Right forelimb (tissue), 1 donor: ENCODE measurements around the gene EHD4.

ENCODE experiments used
- DNase-seq: peaks from one replicate; pipeline ENCODE4 v3.0.0-alpha.2; 2018

EHD4 gene

GRCh38 chr15:41892621-41893421 is 79.5 kb downstream of the EHD4 start:
- no peak for DNase-seq

DNA sequence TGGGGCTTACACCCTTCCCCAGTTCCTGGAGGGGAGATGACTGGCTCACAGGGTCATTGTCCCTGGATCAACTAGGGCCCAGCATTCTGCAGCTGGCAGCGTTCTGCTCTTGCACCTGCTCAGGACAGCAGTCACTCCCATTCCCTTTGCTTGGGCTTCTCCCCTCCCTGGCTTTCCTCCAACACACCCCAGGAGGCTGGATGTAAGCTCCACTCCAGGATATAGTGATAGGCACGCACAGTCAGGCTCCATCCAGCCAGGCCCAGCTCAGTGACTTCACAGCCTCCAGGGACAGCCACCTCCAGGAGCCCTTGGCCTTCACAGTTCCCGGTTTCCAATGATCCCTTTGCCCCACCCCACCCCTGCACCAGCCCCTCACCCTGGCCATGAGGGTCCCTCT is 80.4 kb downstream of the EHD4 start:
- DNase-seq, result no peak

DNA sequence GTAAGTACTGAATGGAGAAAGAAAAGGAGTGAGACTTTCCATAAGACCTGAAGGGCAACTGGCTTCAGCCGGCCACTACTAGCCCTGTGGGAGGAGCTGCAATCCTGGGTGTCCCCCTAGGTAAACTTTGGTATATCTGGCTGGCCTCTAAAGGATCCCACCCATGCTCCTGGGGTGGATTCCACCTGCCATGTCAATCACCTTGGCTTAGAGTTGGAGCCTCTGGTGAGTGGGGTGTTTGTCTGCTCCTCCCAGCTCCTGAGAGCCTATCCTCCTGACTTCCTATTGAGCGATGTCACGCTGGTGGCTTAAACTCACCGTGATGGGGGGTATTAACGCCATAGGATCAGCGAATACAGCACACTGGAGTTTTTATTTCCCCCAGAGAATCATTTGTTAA is 81.1 kb downstream of the EHD4 start:
- no peak for DNase-seq

DNA sequence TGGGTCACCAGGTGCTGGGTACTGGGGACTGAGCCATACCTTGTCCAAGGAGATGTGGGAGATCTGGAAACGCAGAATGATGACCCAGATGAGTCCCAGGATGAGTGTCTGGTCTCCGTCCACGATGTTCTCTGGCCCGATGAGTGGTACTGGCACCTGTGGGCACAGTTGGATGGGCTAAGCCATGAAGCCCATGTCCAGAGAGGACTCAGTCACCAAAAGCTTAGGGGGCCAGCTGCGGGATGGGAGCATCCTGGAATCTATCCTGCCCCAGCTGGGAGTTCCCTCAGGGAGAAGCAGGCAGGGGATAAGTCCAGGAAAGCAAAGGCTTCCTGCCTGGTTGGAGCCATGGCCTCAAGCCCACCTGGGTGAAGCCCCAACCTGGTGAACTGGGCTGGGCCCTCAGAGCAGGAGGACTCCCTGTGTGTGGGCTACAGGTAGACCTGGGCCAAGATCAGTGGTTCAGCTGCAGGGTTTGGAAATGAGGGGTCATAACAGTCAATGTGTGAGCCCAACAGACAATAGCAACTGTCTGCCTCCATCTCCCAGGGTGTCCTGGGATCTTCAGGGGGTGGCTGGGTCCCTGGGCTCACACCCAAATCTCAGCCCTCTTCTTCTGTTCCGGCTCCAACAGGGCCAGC is 82.2 kb downstream of the EHD4 start:
- DNase-seq, result no peak

GRCh38 chr15:41888662-41889253 is 83.6 kb downstream of the EHD4 start:
- no peak for DNase-seq

GRCh38 chr15:41887893-41888292 is 84.5 kb downstream of the EHD4 start:
- DNase-seq, result no peak

GRCh38 chr15:41887161-41887560 is 85.2 kb downstream of the EHD4 start:
- no peak for DNase-seq

DNA sequence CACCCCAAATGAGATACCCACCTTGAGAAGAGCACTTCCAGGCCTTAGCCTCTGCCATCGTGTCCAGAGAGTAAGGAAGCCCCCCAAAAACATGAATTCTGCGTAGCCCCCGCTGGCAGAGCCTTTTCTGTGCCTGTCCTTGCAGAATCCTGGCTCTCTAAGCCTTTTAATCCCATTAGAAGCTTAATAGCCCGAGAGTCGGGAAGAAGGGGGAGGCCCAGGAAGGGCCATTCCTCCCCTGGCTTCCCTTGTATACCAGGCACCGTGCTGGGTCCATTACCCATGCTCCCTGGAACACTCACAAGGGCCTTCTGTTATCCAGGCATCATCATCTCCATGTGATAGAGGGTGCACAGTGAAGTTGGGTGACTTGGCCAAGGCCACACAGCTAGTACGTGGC is 85.6 kb downstream of the EHD4 start:
- DNase-seq, result no peak

DNA sequence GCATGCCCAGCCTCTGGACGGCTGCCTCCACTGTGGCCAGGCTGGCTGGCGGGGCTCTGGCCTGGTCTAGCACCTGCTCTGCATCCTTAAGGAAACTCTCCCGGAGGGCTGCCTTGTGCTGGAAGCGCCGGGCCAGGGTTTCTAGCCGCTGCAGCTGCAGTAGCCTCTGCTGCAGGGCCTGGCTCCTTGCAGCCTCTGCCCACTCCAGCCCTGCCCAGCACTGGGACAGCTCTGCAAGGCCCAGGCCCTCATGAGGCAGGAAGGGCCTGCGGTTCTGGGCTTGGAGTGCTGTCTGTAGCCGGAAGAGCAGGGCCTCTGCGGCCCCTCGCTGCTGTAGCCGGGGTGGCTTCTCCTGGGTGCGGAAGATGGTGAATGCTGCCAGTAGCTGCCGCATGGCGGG is 86.5 kb downstream of the EHD4 start:
- DNase-seq, result no peak

DNA sequence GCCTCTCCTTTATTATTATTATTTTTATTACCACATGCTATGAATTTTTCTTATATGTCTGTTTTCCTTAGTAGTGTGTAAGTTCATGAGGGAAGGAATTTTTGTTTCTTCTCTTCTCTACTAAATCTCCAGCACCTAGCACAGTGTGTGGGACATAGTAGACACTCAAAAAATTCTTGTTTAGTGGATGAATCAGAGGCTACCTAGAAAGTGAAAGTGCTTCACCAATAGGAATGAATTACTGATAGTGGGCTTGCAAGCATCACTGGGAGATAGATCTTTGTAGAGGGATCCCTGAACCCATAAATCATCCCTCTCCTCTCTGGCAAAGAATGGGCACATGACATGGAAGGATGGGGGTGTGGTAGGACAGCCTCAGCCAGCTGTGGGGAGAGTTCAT is 87.0 kb downstream of the EHD4 start:
- DNase-seq, result no peak

DNA sequence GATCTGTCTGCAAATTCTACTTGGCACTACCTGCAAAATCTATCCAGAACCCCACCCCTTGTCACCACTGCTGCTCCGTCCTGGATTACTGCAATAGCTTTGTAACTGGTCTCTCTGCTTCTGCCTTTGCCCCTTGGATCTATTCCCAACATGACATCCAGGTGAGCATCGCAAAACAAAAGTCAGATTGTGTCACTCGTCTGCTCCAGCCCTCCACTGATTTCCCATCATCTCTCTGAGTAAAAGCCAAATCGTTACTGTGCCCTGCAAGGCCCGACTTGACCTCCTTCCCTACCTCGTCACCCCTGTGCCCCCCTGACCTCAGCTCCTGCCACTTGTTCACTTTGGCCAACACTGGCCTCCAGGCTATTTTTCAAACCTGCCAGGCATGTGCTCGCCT is 87.9 kb downstream of the EHD4 start:
- DNase-seq, result no peak

GRCh38 chr15:41883484-41883825 is 88.9 kb downstream of the EHD4 start:
- DNase-seq, result no peak

- no peak for DNase-seq
Measured at GRCh38 chr15:41882689-41883483, 89.5 kb downstream of the EHD4 start.

DNA sequence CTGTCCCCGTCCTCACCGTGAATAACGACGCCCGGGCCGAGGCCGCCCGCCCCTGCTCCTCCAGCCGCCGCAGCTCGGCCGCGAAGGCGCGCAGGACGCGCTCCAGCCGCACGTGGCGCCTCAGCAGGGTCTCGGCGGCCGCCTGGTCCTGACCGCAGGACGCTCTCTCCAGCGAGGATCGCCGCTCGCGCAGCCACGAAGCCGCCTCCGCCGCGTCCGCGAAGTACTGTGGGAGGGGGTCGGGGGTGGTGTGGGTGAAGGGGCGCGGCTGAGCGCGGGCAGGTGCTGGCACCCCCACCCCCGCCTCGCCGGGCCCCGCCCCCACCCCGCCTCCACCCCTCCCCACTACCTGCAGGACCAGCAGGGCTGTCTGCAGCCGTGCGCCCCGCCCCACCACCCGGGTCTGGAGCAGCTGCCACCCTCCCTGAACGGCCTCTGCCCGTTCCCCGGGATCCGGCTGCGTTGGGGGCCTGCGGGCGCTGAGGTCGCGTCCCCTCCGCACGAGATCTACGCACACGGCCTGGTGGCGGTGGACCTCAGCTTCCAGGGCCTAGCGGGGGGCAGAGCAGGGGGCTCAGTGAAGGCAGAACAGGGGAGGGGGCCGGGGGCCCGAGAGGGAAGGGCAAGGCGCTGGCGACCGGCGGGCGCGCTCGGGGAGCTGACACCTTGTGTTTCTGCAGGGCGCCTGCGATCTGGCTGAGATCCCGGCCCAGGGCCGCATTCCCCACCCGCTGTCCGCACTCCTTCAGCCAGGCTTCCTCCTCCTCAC is 90.3 kb downstream of the EHD4 start:
- no peak for DNase-seq

GRCh38 chr15:41881550-41881919 is 90.8 kb downstream of the EHD4 start:
- no peak for DNase-seq

DNA sequence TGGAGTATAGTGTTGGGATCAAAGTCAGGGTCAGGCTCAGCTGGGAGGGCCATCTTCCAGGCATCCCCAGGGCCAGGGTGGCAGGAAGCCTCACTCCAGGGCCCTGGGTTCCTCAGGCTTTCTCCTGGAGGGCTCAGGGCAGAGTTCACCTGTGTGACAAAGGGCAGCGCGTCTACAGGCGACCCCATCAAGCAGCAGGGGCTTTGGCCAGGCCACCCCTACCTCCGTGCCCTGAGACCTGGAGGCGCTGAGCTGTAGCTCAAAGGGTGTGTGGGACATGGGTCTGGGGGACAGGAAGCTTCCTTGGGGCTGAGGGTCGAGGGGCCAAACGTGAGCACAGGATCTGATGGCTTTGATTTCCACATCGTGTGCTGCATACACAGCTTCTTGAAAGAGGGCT is 91.3 kb downstream of the EHD4 start:
- no peak for DNase-seq

DNA sequence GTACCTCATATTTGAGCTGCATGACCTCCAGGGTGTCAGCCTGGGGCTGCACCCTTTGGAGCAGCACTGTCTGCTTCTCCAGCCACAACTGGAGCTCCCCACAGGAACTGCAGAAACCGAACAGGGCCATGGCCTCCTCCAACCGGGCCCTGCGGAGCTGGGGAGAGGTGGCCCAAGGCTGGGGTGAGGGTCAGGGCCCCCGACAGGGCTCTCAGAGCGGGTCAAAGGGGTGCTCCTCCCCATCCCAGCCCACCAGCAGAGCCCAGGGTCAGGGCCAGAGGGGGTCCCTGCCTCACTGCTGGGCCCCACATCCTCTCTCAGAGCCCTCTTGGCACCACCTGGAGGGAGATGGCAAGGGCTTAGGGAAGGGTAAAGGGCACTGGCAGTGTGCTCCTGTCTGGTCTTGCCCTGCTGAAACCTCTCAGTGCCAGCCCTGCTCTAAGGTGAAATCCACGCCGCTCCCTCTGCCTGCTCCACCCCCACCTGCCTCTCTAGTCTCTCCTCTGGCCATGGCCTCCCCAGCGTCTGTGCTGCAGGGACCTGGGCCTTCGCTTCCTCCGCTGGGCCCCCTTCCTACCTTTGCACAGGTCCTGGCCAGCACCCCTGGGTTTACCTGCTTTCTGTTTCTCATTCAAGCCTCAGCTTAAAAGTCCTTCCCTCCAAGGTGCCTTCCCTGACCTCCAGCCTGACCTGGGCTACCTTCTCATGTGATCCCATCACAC is 92.0 kb downstream of the EHD4 start:
- DNase-seq, result no peak

GRCh38 chr15:41879321-41879845 is 93.0 kb downstream of the EHD4 start:
- no peak for DNase-seq

DNA sequence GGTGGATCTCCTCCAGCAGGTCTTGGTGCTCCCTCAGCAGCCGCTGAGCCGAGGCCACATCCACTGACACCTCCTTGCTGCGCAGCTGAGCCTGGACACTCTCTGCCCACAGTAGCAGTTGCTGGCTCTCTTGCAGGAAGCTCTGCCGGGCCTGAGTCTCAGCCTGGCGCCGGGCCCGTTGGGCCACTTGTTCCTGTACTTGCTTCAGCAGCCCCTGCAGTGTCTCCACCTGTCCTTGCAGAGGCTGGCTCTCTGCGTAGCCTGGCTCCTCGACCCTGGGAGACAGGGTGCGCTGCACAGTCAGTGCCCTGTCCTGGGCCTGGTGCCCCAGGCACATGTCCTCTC is 94.0 kb downstream of the EHD4 start:
- DNase-seq, result no peak

- DNase-seq, result no peak
Measured at GRCh38 chr15:41877631-41878354, 94.6 kb downstream of the EHD4 start.

DNA sequence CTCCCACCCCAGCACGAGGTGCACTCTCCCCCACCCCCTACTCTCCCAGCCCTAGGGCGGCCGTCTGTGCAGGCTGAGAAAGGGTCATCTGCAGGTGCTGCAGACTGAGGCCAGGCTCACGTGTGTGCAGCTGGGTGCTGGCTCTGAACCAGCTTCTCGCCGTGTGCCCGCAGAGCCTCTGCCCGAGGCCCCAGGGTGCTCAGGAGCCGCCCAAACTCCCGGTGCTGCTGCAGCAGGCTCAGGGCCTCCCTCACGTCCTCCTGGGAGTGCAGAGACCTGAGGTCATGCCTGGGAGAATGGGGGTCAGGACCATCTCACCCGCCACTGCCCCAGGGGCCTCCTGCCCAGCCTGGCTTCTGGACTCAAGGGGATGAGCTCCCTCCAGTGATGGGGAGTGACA is 95.7 kb downstream of the EHD4 start:
- no peak for DNase-seq
